Vein endothelial cell (primary cell): ENCODE measurements around the gene PPIP5K1. TPM values are rescaled to one million over a fixed set of nuclear protein-coding genes. Genes with fewer than 3 reads are reported as not detected.

Experiments used
- small RNA-seq: library from RNA; depleted of rRNA; stranded (forward); fragments of <200 nt; gene quantifications from one replicate; pipeline ENCODE3, GENCODE V24; 2012
- total RNA-seq: library from RNA; depleted of rRNA; stranded (reverse); fragments of >200 nt; gene quantifications from 2 replicates; pipeline ENCODE4 v1.2.3, GENCODE V29; 2012

PPIP5K1 gene
- total RNA-seq = 39.2 and 64.1 TPM in 2 replicates

DNA sequence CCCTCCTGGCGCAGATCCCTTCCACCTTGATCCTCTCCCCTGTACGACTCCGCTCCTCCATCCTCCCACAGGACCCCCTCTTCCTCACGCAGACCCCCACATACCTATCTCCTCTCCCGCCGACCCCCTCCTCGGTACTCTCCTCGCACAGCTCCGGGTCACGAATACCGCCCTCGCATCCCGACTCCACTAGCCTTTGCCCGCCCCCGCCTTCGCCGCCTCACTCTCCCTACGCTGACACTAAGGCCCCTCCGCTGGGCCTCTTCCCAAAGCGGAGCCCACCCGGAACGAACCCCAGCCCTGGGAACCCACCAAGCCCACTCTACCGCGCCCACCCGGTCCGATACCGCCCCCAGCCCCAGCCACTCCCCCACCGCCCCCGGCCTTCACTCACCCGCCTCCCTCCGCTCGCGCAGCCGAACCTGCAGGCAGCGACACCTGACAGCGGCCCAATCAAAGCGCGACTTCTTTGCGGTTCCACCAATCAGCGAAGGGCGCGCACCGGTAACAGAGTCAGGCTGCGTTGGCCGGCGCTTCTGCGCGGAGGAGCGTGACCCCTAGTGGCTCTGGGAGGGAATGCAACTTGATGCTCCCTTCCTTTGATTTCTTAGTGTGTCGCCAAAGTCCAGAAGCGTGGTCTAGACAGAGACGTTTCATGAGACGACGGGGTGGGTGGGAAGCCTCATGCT is at the start of gene PPIP5K1:
Gene PPIP5K1, minus strand, starts transcription at position 431 of the 689 bp plus-strand sequence. CDS start 5,704 bp downstream, outside the sequence.

GRCh38 chr15:43618700-43619099 is 28.7 kb upstream of the PPIP5K1 start, which contains the start of gene STRC:
Gene STRC (minus strand): TSS chr15:43618800. CDS start chr15:43618722, 78 bp downstream.

DNA sequence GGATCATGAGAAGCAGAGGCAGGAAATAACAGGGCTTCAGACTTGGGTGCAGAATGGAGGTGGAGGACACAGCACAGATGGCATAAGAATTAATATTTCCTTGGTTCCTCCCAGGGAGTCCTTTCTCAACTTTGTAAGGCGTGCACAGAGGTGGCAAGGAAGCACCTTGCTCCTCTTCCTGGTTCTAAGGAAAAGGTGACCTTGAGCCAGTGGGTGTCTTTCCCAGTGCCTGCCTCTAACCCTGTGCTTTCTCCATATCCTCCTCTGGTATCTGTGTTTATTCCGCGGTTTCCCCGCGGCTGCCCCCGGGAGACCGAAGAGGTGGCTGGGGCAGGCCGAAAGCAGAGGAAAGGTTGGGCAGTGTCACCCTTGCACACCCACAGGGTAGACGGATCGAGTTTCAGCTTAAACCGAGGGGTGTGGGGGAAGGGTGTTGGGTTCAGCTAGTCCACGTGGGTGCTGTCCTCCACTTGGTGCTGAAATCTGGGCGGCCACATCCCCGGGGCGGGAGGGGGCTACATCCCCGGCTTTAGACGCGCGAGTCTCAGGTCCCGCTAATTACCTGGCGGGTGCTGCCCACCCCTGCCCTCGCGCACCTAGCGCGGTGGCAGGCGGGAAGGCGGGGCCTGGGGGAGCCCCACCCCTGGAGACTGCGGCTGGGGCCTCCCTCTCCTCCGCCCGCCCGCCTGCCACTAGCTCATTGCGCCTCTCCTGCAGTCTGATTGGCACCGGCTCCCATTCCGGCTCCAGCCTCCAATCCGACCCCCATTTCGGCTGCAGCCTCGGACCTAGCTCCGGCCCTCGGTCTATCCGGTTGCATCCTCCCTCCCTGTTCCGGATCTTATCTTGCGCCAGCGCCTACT is 3.6 kb upstream of the PPIP5K1 start, which contains the start of gene CKMT1B:
Gene CKMT1B, plus strand, starts transcription at position 700 of the 863 bp plus-strand sequence. CDS start 192 bp downstream, outside the sequence.

GRCh38 chr15:43517354-43518196 is 72.4 kb downstream of the PPIP5K1 start, which contains the start of gene MAP1A:
Gene MAP1A (plus strand): TSS chr15:43517608. CDS start chr15:43521474, 3,866 bp downstream.

DNA sequence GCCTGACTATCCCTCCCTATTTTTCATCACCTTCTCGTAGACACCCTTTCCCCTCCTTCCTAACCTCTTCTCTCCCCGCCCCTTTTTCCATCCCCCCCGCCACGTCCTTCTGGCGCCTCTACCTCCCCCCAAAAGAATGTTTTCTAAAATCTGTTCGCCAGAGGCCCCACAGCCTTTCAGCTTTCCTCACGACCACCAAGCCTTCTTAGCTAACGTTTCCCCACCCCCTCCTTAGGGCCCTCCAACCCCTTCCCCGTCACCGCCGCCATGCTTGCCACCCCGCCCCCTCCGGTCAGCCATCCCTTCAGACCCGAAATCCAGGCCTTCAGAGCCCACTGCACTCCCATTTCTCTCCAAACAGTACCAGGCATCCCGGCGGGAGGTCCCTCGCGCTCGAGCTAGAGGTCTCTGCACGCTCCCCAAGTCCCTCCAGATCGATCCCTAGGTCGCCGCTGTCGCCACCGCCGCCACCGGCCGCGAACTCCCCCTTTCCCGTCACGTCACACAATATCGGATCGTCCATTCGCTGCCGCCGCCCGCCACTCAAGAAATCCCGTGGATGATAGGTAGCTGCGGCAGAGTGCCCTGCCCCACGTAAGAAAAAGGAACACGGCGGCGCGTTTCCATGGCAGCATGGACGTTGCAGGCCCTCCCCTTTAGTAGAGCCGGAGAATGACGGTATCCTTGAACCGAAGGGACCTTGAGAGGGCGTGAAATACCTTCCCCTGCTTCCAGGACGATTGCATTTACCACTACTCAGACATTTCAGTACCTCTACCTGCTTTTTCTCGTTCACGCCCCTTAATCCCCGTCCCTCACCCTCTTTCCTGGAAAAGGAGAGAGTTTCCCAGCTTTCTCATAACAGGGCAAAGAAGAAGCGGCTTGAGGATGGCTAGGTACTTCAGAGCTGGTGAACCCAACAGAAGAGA is 97.1 kb downstream of the PPIP5K1 start, which contains the start of gene TP53BP1:
Gene TP53BP1, minus strand, starts transcription at position 484 of the 929 bp plus-strand sequence. Its CDS starts 113 bp downstream, at position 371.

Small RNA genes within 50 kb of the gene (small RNA-seq; reads per million reads assigned to genes)
- not detected for gene RNU6-554P
- gene RNU6-610P = not detected

Other genes starting within 250 kb of the PPIP5K1 start
- gene ZSCAN29, start 219.2 kb downstream of the PPIP5K1 start, total RNA-seq = 19.3 and 21.6 TPM in 2 replicates
- gene TUBGCP4, start 219.1 kb downstream of the PPIP5K1 start, total RNA-seq = 8.8 and 16.1 TPM in 2 replicates
- 50.3 and 60.4 TPM in 2 replicates for gene TP53BP1, start 97.1 kb downstream of the PPIP5K1 start, total RNA-seq
- 0.65 and 0.76 TPM in 2 replicates for gene MAP1A, start 72.6 kb downstream of the PPIP5K1 start, total RNA-seq
- not detected in 2 replicates for gene CKMT1B, start 3.8 kb upstream of the PPIP5K1 start, total RNA-seq
- not detected in 2 replicates for gene STRC, start 28.6 kb upstream of the PPIP5K1 start, total RNA-seq
- gene CATSPER2, start 58.6 kb upstream of the PPIP5K1 start, total RNA-seq = 0.48 and 1.6 TPM in 2 replicates
- not detected in 2 replicates for gene CKMT1A, start 103.7 kb upstream of the PPIP5K1 start, total RNA-seq
- gene PDIA3, start 156.2 kb upstream of the PPIP5K1 start, total RNA-seq = 192 and 220 TPM in 2 replicates
- 1.5 and 3.6 TPM in 2 replicates for gene ELL3, start 186.8 kb upstream of the PPIP5K1 start, total RNA-seq
- gene SERF2, start 202.1 kb upstream of the PPIP5K1 start, total RNA-seq = 444 and 550 TPM in 2 replicates
- gene SERINC4, start 210.0 kb upstream of the PPIP5K1 start, total RNA-seq = under 0.01 TPM in 1 of 2 replicates, not detected in the other
- 3.6 and 5.0 TPM in 2 replicates for gene HYPK, start 210.4 kb upstream of the PPIP5K1 start, total RNA-seq
- 18.0 and 21.0 TPM in 2 replicates for gene MFAP1, start 234.5 kb upstream of the PPIP5K1 start, total RNA-seq
- 10.1 and 28.7 TPM in 2 replicates for gene WDR76, start 236.8 kb upstream of the PPIP5K1 start, total RNA-seq